Panc1 (cell line): ENCODE data around the gene ATP1A3.

Experiments used
- CTCF ChIP-seq: fragments of 450-650 bp; IDR thresholded peaks from 2 replicates; pipeline ENCODE4 v1.5.1; 2017; ENCODE audit warnings: mild to moderate bottlenecking
- POLR2AphosphoS5 ChIP-seq: IDR thresholded peaks from 2 replicates; pipeline ENCODE4 v1.6.1; 2012; ENCODE audit warnings: mild to moderate bottlenecking, low read depth, low read length, moderate library complexity

GRCh38 chr19:41933693-41934426 is 60.2 kb downstream of the ATP1A3 start:
- TF ChIP-seq CTCF: no peak
- TF ChIP-seq POLR2AphosphoS5: no peak
